Fibroblast of lung (primary cell): ENCODE data around the gene MCFD2.
A peak's percentile ranks its signal among the peaks of the same experiment; 100 is the strongest.

Experiments
- EZH2 ChIP-seq: IDR thresholded peaks from 2 replicates; pipeline ENCODE4 v1.5.1; 2012; ENCODE audit warnings: low read length, control low read depth, mild to moderate bottlenecking; ENCODE audit errors: missing control alignments
- TF ChIP-seq, protein P1 (sequence below), 2 donors: IDR thresholded peaks in 1 of 2; conservative IDR thresholded peaks in 1 of 2; 1 replicate in 1 of 2; 2 replicates in 1 of 2; pipeline ENCODE4 v1.5.1; 2011 to 2012; ENCODE audit warnings: low read length in 2 of 2, control low read depth in 1 of 2, inconsistent platforms in 1 of 2, low read depth in 1 of 2, mild to moderate bottlenecking in 1 of 2

DNA sequence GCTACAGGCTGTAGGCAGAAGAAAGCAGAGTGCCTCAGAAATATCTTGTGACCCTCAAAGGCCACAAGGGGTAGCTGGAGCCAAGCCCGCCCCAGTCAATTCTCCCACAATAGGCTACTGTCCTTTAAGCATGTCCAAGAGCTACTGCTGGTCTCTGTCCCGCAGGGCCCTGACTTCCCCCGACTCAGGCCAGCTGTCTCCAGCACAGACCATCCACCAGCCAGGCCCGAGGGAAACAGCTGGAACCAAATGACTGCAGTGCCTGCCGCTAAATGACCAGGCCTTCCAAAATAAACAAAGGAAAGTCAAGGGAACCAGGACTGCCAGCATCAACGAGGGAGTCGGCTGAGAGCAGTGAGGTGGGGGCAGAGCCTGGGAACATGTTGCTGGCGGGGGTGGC is 36.7 kb downstream of the MCFD2 start:
- TF ChIP-seq, protein P1, sequence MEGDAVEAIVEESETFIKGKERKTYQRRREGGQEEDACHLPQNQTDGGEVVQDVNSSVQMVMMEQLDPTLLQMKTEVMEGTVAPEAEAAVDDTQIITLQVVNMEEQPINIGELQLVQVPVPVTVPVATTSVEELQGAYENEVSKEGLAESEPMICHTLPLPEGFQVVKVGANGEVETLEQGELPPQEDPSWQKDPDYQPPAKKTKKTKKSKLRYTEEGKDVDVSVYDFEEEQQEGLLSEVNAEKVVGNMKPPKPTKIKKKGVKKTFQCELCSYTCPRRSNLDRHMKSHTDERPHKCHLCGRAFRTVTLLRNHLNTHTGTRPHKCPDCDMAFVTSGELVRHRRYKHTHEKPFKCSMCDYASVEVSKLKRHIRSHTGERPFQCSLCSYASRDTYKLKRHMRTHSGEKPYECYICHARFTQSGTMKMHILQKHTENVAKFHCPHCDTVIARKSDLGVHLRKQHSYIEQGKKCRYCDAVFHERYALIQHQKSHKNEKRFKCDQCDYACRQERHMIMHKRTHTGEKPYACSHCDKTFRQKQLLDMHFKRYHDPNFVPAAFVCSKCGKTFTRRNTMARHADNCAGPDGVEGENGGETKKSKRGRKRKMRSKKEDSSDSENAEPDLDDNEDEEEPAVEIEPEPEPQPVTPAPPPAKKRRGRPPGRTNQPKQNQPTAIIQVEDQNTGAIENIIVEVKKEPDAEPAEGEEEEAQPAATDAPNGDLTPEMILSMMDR (conservative IDR thresholded peaks at IDR 0.05 in 1 of 2, IDR thresholded peaks at IDR 0.05 in 1 of 2; ENCODE audit: low read depth in 1 of 2, low read length in 2 of 2) = peak in 1 of 2 donors; percentile 16
- no peak for TF ChIP-seq EZH2
